ENCODE results near the gene MED31. TPM values are rescaled to one million over a fixed set of nuclear protein-coding genes. Genes with fewer than 3 reads are reported as not detected.

MED31 gene
- total and polyA plus RNA-seq, 2 of the 4 experiments (the other 2 are of a cell fraction) = 5.6 to 11.6 TPM

- ChIA-PET POLR2A (ENCODE audit: unreplicated experiment) (no interaction called here), CTCF (no interaction called here)
- no peak overlapping the region for H3K23ac ChIP-seq (ENCODE audit: low read depth, low read length)
- no peak overlapping the region for H2BK20ac ChIP-seq (ENCODE audit: low read depth, low read length)
- H4K8ac ChIP-seq (ENCODE audit: low read depth in 2 of 2, low read length in 2 of 2) = no peak overlapping the region
- no peak for TF ChIP-seq RAD21 (IDR thresholded peaks at IDR 0.05; ENCODE audit: low read length)
- TF ChIP-seq, protein P1, sequence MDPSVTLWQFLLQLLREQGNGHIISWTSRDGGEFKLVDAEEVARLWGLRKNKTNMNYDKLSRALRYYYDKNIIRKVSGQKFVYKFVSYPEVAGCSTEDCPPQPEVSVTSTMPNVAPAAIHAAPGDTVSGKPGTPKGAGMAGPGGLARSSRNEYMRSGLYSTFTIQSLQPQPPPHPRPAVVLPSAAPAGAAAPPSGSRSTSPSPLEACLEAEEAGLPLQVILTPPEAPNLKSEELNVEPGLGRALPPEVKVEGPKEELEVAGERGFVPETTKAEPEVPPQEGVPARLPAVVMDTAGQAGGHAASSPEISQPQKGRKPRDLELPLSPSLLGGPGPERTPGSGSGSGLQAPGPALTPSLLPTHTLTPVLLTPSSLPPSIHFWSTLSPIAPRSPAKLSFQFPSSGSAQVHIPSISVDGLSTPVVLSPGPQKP (IDR thresholded peaks at IDR 0.05; ENCODE audit: borderline replicate concordance, low read depth, low read length) = no peak
- no peak overlapping the region for H3K9ac ChIP-seq (ENCODE audit: low read depth, low read length)
- no peak overlapping the region for H3K4ac ChIP-seq (ENCODE audit: low read depth, low read length)
- no peak overlapping the region for H2BK15ac ChIP-seq (ENCODE audit: low read depth, low read length)
- no peak overlapping the region for H3K4me2 ChIP-seq (ENCODE audit: low read depth, low read length)
- no peaks in the 10 kb centered on the region for H3K9me1 ChIP-seq (ENCODE audit: insufficient read depth, low read length)
- dilution Hi-C loops (cut with HindIII; ENCODE audit: low sequenced_read_pairs, unreplicated experiment) (no loop called here), intact Hi-C loops (cut with micrococcal nuclease) (no loop called here), in situ Hi-C loops (cut with MboI; ENCODE audit: low sequenced_read_pairs) (no loop called here)
- H4K5ac ChIP-seq (ENCODE audit: low read depth, low read length) = no peak overlapping the region
- H2AK9ac ChIP-seq (replicated peaks; ENCODE audit: low read depth, low read length, poor library complexity) = no peak overlapping the region
- BruUV-seq (replicated peaks) = no TSS peak
- no peak overlapping the region for H3K14ac ChIP-seq (replicated peaks; ENCODE audit: low read depth, low read length)
- H3K56ac ChIP-seq (ENCODE audit: extremely low read depth, insufficient read depth, low read length) = no peak overlapping the region
- H2AFZ ChIP-seq (replicated peaks; ENCODE audit: low read length, poor library complexity) = no peak overlapping the region
- H3K79me1 ChIP-seq (ENCODE audit: low read depth in 1 of 2, low read length in 2 of 2) = no peaks in the 10 kb centered on the region
- WGBS, 2 experiments (ENCODE audit: extremely low coverage in 2 of 2, insufficient read length in 1 of 2) = 77% methylated on average over 7 of the region's 13 CpGs; no CpG with 5 or more reads in 1 of the 2 experiments
- H2BK5ac ChIP-seq (ENCODE audit: low read depth, low read length, poor library complexity, severe bottlenecking) = no peak overlapping the region
- no peaks in the 10 kb centered on the region for H3K36me3 ChIP-seq (ENCODE audit: control insufficient read depth, insufficient read depth, low read length)
- H3K27me3 ChIP-seq (ENCODE audit: control insufficient read depth, insufficient read depth, low read length) = peaks cover 30% of the 10 kb centered on the region
- H4K91ac ChIP-seq (ENCODE audit: insufficient read depth, low read depth, low read length) = no peak overlapping the region
- no peak overlapping the region for H3K4me3 ChIP-seq (ENCODE audit: insufficient read depth, low read depth, low read length)
- no peak for DNase-seq
- no peaks in the 10 kb centered on the region for H3K9me3 ChIP-seq (ENCODE audit: control insufficient read depth, insufficient read depth, low read length)
- H3K27ac ChIP-seq (ENCODE audit: insufficient read depth, low read length) = no peak overlapping the region
- no peak overlapping the region for H2AK5ac ChIP-seq (ENCODE audit: low read depth, low read length)
- ATAC-seq (ENCODE audit: low read depth) = no peak
- no peak overlapping the region for H3K18ac ChIP-seq (ENCODE audit: low read depth, low read length)
- H3K4me1 ChIP-seq (ENCODE audit: control insufficient read depth, insufficient read depth, low read length) = no peaks in the 10 kb centered on the region
- H4K20me1 ChIP-seq (ENCODE audit: insufficient read depth, low read length) = no peaks in the 10 kb centered on the region
- no peak overlapping the region for H2BK120ac ChIP-seq (ENCODE audit: low read depth, low read length)
Observed at GRCh38 chr17:6674586-6674985, 23.2 kb upstream of the MED31 start.
